H9 (cell line): ENCODE measurements around the gene CCSER1. TPM values are rescaled to one million over a fixed set of nuclear protein-coding genes. Genes with fewer than 3 reads are reported as not detected.

Experiments used
- DNase-seq: peaks from one replicate; pipeline ENCODE4 v3.0.0-alpha.2; 2017
- H2AFZ ChIP-seq: one replicate; pipeline ENCODE4 v1.6.1; 2013; ENCODE audit warnings: mild to moderate bottlenecking, low read length, control low read depth, moderate library complexity
- H2AK5ac ChIP-seq: 2 replicates; pipeline ENCODE4 v1.6.1; 2013; ENCODE audit warnings: low read length, control low read depth, mixed read lengths; ENCODE audit not compliant: insufficient read length
- H2BK120ac ChIP-seq: one replicate; pipeline ENCODE4 v1.6.1; 2013; ENCODE audit warnings: low read depth, mild to moderate bottlenecking, low read length, control low read depth, inconsistent platforms; ENCODE audit not compliant: poor library complexity, severe bottlenecking
- H2BK12ac ChIP-seq: 2 replicates; pipeline ENCODE4 v1.6.1; 2013; ENCODE audit warnings: low read length, control low read depth, mixed read lengths, low read depth; ENCODE audit not compliant: insufficient read length
- H2BK15ac ChIP-seq: 2 replicates; pipeline ENCODE4 v1.6.1; 2013; ENCODE audit warnings: low read depth, low read length, control low read depth
- H2BK20ac ChIP-seq: one replicate; pipeline ENCODE4 v1.6.1; 2013; ENCODE audit warnings: low read depth, mild to moderate bottlenecking, low read length, control low read depth, inconsistent platforms; ENCODE audit not compliant: poor library complexity, severe bottlenecking
- H2BK5ac ChIP-seq: 2 replicates; pipeline ENCODE4 v1.6.1; 2013; ENCODE audit warnings: low read length, control low read depth, mixed read lengths; ENCODE audit not compliant: insufficient read length
- H3K14ac ChIP-seq: 2 replicates; pipeline ENCODE4 v1.6.1; 2013; ENCODE audit warnings: low read length, control low read depth; ENCODE audit not compliant: insufficient read depth
- H3K18ac ChIP-seq: 2 replicates; pipeline ENCODE4 v1.6.1; 2013; ENCODE audit warnings: low read depth, mild to moderate bottlenecking, mixed read lengths, low read length, control low read depth; ENCODE audit not compliant: insufficient read length
- H3K23ac ChIP-seq: 2 replicates; pipeline ENCODE4 v1.6.1; 2013; ENCODE audit warnings: low read length, control low read depth, mixed read lengths, low read depth; ENCODE audit not compliant: insufficient read length
- H3K23me2 ChIP-seq: 2 replicates; pipeline ENCODE4 v1.6.1; 2013; ENCODE audit warnings: low read depth, mild to moderate bottlenecking, mixed read lengths, low read length, control low read depth; ENCODE audit not compliant: insufficient read length, poor library complexity, severe bottlenecking
- H3K27ac ChIP-seq: 2 replicates; pipeline ENCODE4 v1.5.1; 2013; ENCODE audit warnings: low read length, control low read depth, mixed read lengths, low read depth; ENCODE audit not compliant: insufficient read length
- H3K27me3 ChIP-seq: 2 replicates; pipeline ENCODE4 v1.6.1; 2013; ENCODE audit warnings: low read length, control low read depth, inconsistent platforms; ENCODE audit not compliant: insufficient read depth
- H3K4ac ChIP-seq: 2 replicates; pipeline ENCODE4 v1.6.1; 2013; ENCODE audit warnings: low read depth, mild to moderate bottlenecking, control low read depth, inconsistent platforms, low read length, moderate library complexity
- H3K4me1 ChIP-seq: 2 replicates; pipeline ENCODE4 v1.6.1; 2013; ENCODE audit warnings: low read length, control low read depth, inconsistent platforms; ENCODE audit not compliant: insufficient read depth
- H3K4me2 ChIP-seq: 2 replicates; pipeline ENCODE4 v1.6.1; 2013; ENCODE audit warnings: low read length, control low read depth, mixed read lengths; ENCODE audit not compliant: insufficient read length, insufficient read depth
- H3K56ac ChIP-seq: 2 replicates; pipeline ENCODE4 v1.6.1; 2013; ENCODE audit warnings: low read depth, mild to moderate bottlenecking, mixed read lengths, low read length, control low read depth; ENCODE audit not compliant: insufficient read length
- H3K79me1 ChIP-seq: 2 replicates; pipeline ENCODE4 v1.6.1; 2013; ENCODE audit warnings: low read depth, mild to moderate bottlenecking, moderate library complexity, low read length, control low read depth, inconsistent platforms; ENCODE audit not compliant: insufficient read depth, poor library complexity, severe bottlenecking
- H3K79me2 ChIP-seq: 2 replicates; pipeline ENCODE4 v1.6.1; 2013; ENCODE audit warnings: low read length, control low read depth, inconsistent platforms; ENCODE audit not compliant: insufficient read depth
- H3K9ac ChIP-seq: 2 replicates; pipeline ENCODE4 v1.6.1; 2013; ENCODE audit warnings: low read length, control low read depth, mixed read lengths; ENCODE audit not compliant: insufficient read length; ENCODE audit errors: extremely low read depth
- H3K9me3 ChIP-seq: one replicate; pipeline ENCODE4 v1.6.1; 2013; ENCODE audit warnings: low read depth, low read length, inconsistent platforms; ENCODE audit not compliant: control insufficient read depth
- H3T11ph ChIP-seq: one replicate; pipeline ENCODE4 v1.6.1; 2013; ENCODE audit warnings: mild to moderate bottlenecking, low read length, control low read depth, inconsistent platforms
- H4K20me1 ChIP-seq: one replicate; pipeline ENCODE4 v1.6.1; 2013; ENCODE audit not compliant: control insufficient read depth, insufficient read length, insufficient read depth
- H4K5ac ChIP-seq: 2 replicates; pipeline ENCODE4 v1.6.1; 2013; ENCODE audit warnings: low read depth, mild to moderate bottlenecking, mixed read lengths, low read length, control low read depth; ENCODE audit not compliant: insufficient read length
- H4K8ac ChIP-seq: replicated peaks from 2 replicates; pipeline ENCODE4 v1.6.1; 2013; ENCODE audit warnings: low read length, control low read depth, mixed read lengths, low read depth; ENCODE audit not compliant: insufficient read length
- H4K91ac ChIP-seq: 2 replicates; pipeline ENCODE4 v1.6.1; 2013; ENCODE audit warnings: low read depth, mild to moderate bottlenecking, moderate library complexity, mixed read lengths, low read length, control low read depth; ENCODE audit not compliant: insufficient read length
- H3K27ac Mint-ChIP-seq, 3 experiments: 2 replicates in 2 of 3; 3 replicates in 1 of 3; pipeline ENCODE4 v1.8.0; 2020 to 2021; ENCODE audit warnings: mixed read lengths in 3 of 3, mild to moderate bottlenecking in 1 of 3, moderate library complexity in 1 of 3
- H3K27me3 Mint-ChIP-seq: 2 replicates; pipeline ENCODE4 v1.8.0; 2021; ENCODE audit warnings: low read depth, mild to moderate bottlenecking, moderate library complexity, mixed read lengths
- H3K36me3 Mint-ChIP-seq, 3 experiments: 2 replicates in 2 of 3; 3 replicates in 1 of 3; pipeline ENCODE4 v1.8.0; 2020 to 2021; ENCODE audit warnings: low read depth in 3 of 3, mixed read lengths in 3 of 3; ENCODE audit not compliant: insufficient read depth in 1 of 3
- H3K4me1 Mint-ChIP-seq, 2 experiments: 2 replicates each; pipeline ENCODE4 v1.8.0; 2020; ENCODE audit warnings: mixed read lengths in 2 of 2
- H3K4me3 Mint-ChIP-seq, 2 experiments: 2 replicates in 1 of 2; 3 replicates in 1 of 2; pipeline ENCODE4 v1.8.0; 2020 to 2021; ENCODE audit warnings: mild to moderate bottlenecking in 2 of 2, mixed read lengths in 2 of 2, moderate library complexity in 1 of 2
- H3K9me3 Mint-ChIP-seq, 2 experiments: 2 replicates in 1 of 2; 3 replicates in 1 of 2; pipeline ENCODE4 v1.8.0; 2020; ENCODE audit warnings: mild to moderate bottlenecking in 2 of 2, mixed read lengths in 2 of 2, moderate library complexity in 1 of 2
- WGBS: extraction: QIAGEN DNeasy Blood & Tissue Kit; methylation state at CpG from one replicate; pipeline ENCODE4 v1.1.7; 2013; ENCODE audit warnings: missing lambda C conversion rate, low lambda C conversion rate, mixed read lengths; ENCODE audit not compliant: insufficient read length; ENCODE audit errors: extremely low coverage; 5-methylcytosine and 5-hydroxymethylcytosine counted together
- total RNA-seq: library from RNA; stranded (reverse); gene quantifications from 2 replicates; pipeline ENCODE4 v1.2.1, GENCODE V29; 2021
- TF ChIP-seq, protein P1 (sequence below): fragments of 200-600 bp; sonication (generic); conservative IDR thresholded peaks from 3 replicates; pipeline ENCODE4 v1.8.0; 2021; ENCODE audit warnings: antibody characterized with exemption, mild to moderate bottlenecking

CCSER1 gene
- total RNA-seq, 1 experiment from 2014 or later = 0.37 TPM

DNA sequence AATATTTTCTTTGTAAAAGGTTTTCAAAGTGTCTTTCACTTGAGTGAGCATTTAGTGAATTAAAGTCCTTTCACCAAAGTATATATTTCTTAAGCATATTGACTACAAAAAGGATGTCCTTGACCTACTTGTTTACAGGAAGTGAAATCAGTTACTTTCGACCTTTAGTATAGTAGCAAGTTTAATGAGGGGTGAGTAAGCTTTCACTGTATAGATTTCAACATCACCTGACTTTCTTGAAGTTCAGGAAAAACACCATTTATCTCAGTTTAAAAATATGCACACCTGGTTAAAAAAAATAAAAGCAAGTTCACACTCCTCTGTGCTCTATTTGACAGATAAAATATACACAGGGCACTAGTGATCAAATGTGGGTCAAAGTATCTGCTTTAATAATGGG lies 88.1 kb downstream of the CCSER1 start:
- Histone ChIP-seq H2AK5ac (no peak overlapping the region), H3K23ac (no peak overlapping the region), H3K4ac (no peak overlapping the region), H3K27ac (no peak overlapping the region), H3K79me2 (no peaks in the 10 kb centered on the region), H3K27me3 (no peaks in the 10 kb centered on the region), H3K23me2 (no peaks in the 10 kb centered on the region), H4K5ac (no peak overlapping the region), H3T11ph (no peak overlapping the region), H4K20me1 (no peaks in the 10 kb centered on the region), H4K91ac (no peak overlapping the region), H2AFZ (no peak overlapping the region), H3K4me1 (peaks cover 6% of the 10 kb centered on the region; the same call in 1 of the 2 replicates), H3K9ac (no peak overlapping the region), H2BK15ac (no peak overlapping the region), H3K79me1 (no peaks in the 10 kb centered on the region), H3K9me3 (no peaks in the 10 kb centered on the region), H2BK12ac (no peak overlapping the region), H2BK20ac (no peak overlapping the region), H4K8ac (no peak overlapping the region), H2BK5ac (no peak overlapping the region), H3K4me2 (no peak overlapping the region), H3K56ac (no peak overlapping the region), H2BK120ac (no peak overlapping the region), H3K18ac (no peak overlapping the region), H3K14ac (no peak overlapping the region)
- TF ChIP-seq, protein P1, sequence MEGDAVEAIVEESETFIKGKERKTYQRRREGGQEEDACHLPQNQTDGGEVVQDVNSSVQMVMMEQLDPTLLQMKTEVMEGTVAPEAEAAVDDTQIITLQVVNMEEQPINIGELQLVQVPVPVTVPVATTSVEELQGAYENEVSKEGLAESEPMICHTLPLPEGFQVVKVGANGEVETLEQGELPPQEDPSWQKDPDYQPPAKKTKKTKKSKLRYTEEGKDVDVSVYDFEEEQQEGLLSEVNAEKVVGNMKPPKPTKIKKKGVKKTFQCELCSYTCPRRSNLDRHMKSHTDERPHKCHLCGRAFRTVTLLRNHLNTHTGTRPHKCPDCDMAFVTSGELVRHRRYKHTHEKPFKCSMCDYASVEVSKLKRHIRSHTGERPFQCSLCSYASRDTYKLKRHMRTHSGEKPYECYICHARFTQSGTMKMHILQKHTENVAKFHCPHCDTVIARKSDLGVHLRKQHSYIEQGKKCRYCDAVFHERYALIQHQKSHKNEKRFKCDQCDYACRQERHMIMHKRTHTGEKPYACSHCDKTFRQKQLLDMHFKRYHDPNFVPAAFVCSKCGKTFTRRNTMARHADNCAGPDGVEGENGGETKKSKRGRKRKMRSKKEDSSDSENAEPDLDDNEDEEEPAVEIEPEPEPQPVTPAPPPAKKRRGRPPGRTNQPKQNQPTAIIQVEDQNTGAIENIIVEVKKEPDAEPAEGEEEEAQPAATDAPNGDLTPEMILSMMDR = no peak
- Mint-ChIP-seq H3K27ac (peak overlapping the region in 1 of 3 experiments; percentile 54; a peak in 2 of 7 replicates), H3K36me3 (peaks cover 0 to 6% (median 0%) of the 10 kb centered on the region in 3 experiments; a peak in 3 of 7 replicates), H3K27me3 (no peaks in the 10 kb centered on the region), H3K4me3 (no peak overlapping the region), H3K9me3 (peaks cover 0 to 3% of the 10 kb centered on the region in 2 experiments; a peak in 1 of 5 replicates), H3K4me1 (peaks cover 19 to 23% of the 10 kb centered on the region in 2 experiments)
- no peak for DNase-seq
- WGBS = no CpG with 5 or more reads among the region's 1 CpG
